ENCODE results near the gene CDH4. TPM values are rescaled to one million over a fixed set of nuclear protein-coding genes. Genes with fewer than 3 reads are reported as not detected.

The CDH4 gene
- total and polyA plus RNA-seq, 2 donors (not counting 3 experiments of a cell fraction or from before 2014, with no cell fraction given) = 0.17 to 0.51 TPM

DNA sequence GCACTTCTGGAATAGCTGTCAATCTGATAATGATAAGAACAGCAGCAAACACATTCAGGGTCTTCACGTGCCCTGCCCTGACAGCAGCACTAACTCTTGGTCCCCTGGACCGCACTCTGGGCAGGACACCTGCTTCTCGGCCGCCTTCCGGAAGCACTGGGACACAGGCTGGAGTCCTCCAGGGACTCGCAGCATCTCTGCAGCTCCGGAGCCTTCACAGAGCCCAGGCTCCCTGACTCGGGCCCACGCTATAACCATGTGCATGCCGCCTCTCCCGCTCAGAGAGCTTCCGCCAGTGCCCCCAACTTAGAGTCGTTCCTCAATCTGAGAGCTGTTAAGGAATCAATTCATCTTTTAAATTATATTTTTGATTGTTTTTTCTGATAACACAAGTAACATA is 436.4 kb downstream of the CDH4 start:
- POLR2A ChIA-PET = no interaction called here
- Histone ChIP-seq H3K79me2 (ENCODE audit: control insufficient read depth, insufficient read depth, low read length) (no peaks in the 10 kb centered on the region), H3K9ac (replicated peaks; ENCODE audit: extremely low read depth, insufficient read depth, low read length) (no peak overlapping the region), H3K27ac (ENCODE audit: insufficient read depth, low read depth, low read length) (no peak overlapping the region), H3K4me3 (replicated peaks in 1 of 3; ENCODE audit: insufficient read depth in 1 of 3, low read depth in 1 of 3, low read length in 3 of 3) (no peak overlapping the region), H3K27me3 (ENCODE audit: control insufficient read depth in 2 of 2, insufficient read depth in 2 of 2, low read length in 2 of 2) (no peaks in the 10 kb centered on the region), H3K9me3 (replicated peaks; ENCODE audit: control insufficient read depth, insufficient read depth, low read length) (peaks cover 2% of the 10 kb centered on the region), H3K9me1 (replicated peaks; ENCODE audit: control insufficient read depth, extremely low read depth, insufficient read depth, low read length) (no peaks in the 10 kb centered on the region), H3K4me1 (ENCODE audit: control insufficient read depth, extremely low read depth, insufficient read depth, low read length) (no peaks in the 10 kb centered on the region), H3K36me3 (ENCODE audit: control insufficient read depth in 2 of 2, extremely low read depth in 1 of 2, insufficient read depth in 2 of 2, low read length in 2 of 2) (no peaks in the 10 kb centered on the region), H4K20me1 (replicated peaks; ENCODE audit: control insufficient read depth, extremely low read depth, insufficient read depth, low read length) (no peaks in the 10 kb centered on the region), H3K4me2 (ENCODE audit: insufficient read depth, low read length) (no peak overlapping the region), H2AFZ (ENCODE audit: low read depth, low read length) (no peak overlapping the region)
- intact Hi-C loops (cut with micrococcal nuclease) = no loop called here
- DNase-seq (ENCODE audit: low read depth, low spot score) = no peak
- TF ChIP-seq EZH2 (IDR thresholded peaks at IDR 0.05; ENCODE audit: borderline replicate concordance, low read depth, low read length, severe bottlenecking) (no peak), POLR2A (IDR thresholded peaks at IDR 0.05; ENCODE audit: low read depth, low read length) (no peak)
- TF ChIP-seq, protein P1, sequence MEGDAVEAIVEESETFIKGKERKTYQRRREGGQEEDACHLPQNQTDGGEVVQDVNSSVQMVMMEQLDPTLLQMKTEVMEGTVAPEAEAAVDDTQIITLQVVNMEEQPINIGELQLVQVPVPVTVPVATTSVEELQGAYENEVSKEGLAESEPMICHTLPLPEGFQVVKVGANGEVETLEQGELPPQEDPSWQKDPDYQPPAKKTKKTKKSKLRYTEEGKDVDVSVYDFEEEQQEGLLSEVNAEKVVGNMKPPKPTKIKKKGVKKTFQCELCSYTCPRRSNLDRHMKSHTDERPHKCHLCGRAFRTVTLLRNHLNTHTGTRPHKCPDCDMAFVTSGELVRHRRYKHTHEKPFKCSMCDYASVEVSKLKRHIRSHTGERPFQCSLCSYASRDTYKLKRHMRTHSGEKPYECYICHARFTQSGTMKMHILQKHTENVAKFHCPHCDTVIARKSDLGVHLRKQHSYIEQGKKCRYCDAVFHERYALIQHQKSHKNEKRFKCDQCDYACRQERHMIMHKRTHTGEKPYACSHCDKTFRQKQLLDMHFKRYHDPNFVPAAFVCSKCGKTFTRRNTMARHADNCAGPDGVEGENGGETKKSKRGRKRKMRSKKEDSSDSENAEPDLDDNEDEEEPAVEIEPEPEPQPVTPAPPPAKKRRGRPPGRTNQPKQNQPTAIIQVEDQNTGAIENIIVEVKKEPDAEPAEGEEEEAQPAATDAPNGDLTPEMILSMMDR (IDR thresholded peaks at IDR 0.05; ENCODE audit: extremely low read depth in 1 of 2, insufficient read depth in 1 of 2, low read depth in 1 of 2, low read length in 2 of 2) = no peak
- CTCF ChIA-PET = no interaction called here
- BruUV-seq (replicated peaks) = no TSS peak
- dilution Hi-C loops (cut with MboI; ENCODE audit: extremely low pct_ligation_motif_present, low sequenced_read_pairs) = no loop called here
- no peak for FAIRE-seq

GRCh38 chr20:61690150-61690549 is 438.1 kb downstream of the CDH4 start:
- H3K4me3 ChIP-seq (replicated peaks in 1 of 3; ENCODE audit: insufficient read depth in 1 of 3, low read depth in 1 of 3, low read length in 3 of 3) = no peak overlapping the region
- intact Hi-C loops (cut with micrococcal nuclease) = no loop called here
- no peaks in the 10 kb centered on the region for H3K9me1 ChIP-seq (replicated peaks; ENCODE audit: control insufficient read depth, extremely low read depth, insufficient read depth, low read length)
- H3K27ac ChIP-seq (ENCODE audit: insufficient read depth, low read depth, low read length) = no peak overlapping the region
- H3K9me3 ChIP-seq (replicated peaks; ENCODE audit: control insufficient read depth, insufficient read depth, low read length) = peaks cover 2% of the 10 kb centered on the region
- CTCF ChIA-PET = no interaction called here
- BruUV-seq (replicated peaks) = no TSS peak
- no peaks in the 10 kb centered on the region for H4K20me1 ChIP-seq (replicated peaks; ENCODE audit: control insufficient read depth, extremely low read depth, insufficient read depth, low read length)
- H3K27me3 ChIP-seq (ENCODE audit: control insufficient read depth in 2 of 2, insufficient read depth in 2 of 2, low read length in 2 of 2) = no peaks in the 10 kb centered on the region
- H3K4me1 ChIP-seq (ENCODE audit: control insufficient read depth, extremely low read depth, insufficient read depth, low read length) = no peaks in the 10 kb centered on the region
- H3K4me2 ChIP-seq (ENCODE audit: insufficient read depth, low read length) = no peak overlapping the region
- FAIRE-seq = no peak
- no peaks in the 10 kb centered on the region for H3K36me3 ChIP-seq (ENCODE audit: control insufficient read depth in 2 of 2, extremely low read depth in 1 of 2, insufficient read depth in 2 of 2, low read length in 2 of 2)
- DNase-seq (ENCODE audit: low read depth, low spot score) = no peak
- no peaks in the 10 kb centered on the region for H3K79me2 ChIP-seq (ENCODE audit: control insufficient read depth, insufficient read depth, low read length)
- dilution Hi-C loops (cut with MboI; ENCODE audit: extremely low pct_ligation_motif_present, low sequenced_read_pairs) = no loop called here
- POLR2A ChIA-PET = no interaction called here
- no peak overlapping the region for H2AFZ ChIP-seq (ENCODE audit: low read depth, low read length)
- no peak overlapping the region for H3K9ac ChIP-seq (replicated peaks; ENCODE audit: extremely low read depth, insufficient read depth, low read length)
- TF ChIP-seq MYC (IDR thresholded peaks at IDR 0.05; ENCODE audit: low read depth, low read length) = no peak
- TF ChIP-seq EZH2 (IDR thresholded peaks at IDR 0.05; ENCODE audit: borderline replicate concordance, low read depth, low read length, severe bottlenecking) = no peak
- TF ChIP-seq GATA2 (IDR thresholded peaks at IDR 0.05; ENCODE audit: insufficient read depth, insufficient read length, low read depth, low read length) = no peak

All from endothelial cell of umbilical vein (primary cell).